Measurements from ENCODE around the gene RAB3D. TPM values are rescaled to one million over a fixed set of nuclear protein-coding genes. Genes with fewer than 3 reads are reported as not detected.

RAB3D gene
- total RNA-seq, 1 experiment from 2014 or later = 37.9 TPM

DNA sequence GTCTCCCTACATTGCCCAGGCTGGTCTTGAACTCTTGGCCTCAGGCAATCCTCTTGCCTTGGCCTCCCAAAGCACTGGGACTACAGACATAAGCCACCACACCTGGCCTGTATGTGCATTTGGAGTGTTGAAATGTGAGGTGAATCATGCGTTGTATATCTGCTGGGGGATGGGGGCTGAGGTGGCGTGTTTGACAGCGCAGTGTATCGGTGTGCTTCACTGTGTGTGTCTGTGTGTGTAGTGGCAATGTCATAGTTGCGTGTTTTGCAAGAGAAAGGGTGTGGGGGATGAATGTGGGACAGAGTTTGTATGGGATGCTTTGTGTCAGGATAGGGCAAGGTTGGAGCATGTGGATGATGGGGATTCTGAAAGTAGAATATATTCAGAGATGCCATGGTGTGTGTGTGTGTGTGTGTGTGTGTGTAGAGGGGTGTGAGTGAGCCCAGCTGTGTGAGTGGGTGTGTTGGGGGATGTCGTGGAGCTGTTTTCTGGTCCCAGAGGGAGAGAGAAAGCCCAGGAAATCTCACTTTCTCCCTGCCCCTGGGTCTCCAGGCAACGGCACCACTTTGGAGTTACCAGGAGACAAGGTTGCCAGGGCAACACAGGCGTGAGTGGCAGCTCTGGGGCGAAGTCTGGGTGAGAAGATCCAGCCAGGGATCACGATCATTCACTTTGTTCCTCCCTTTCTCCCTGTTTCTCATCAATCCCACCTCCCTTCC lies 33.9 kb upstream of the RAB3D start:
- DNase-seq = peak; percentile 58
- ATAC-seq = no peak
- peak overlapping the region; percentile 78 for H3K4me2 ChIP-seq (ENCODE audit: low read length)
- no peaks in the 10 kb centered on the region for H3K36me3 ChIP-seq (ENCODE audit: low read depth, low read length)
- no peaks in the 10 kb centered on the region for H4K20me1 ChIP-seq (ENCODE audit: low read length)
- ChIA-PET POLR2A (ENCODE audit: unreplicated experiment) (interaction anchor here (0.6 kb wide), 1 partner anchor 10 kb away, joined by 3 read pairs; no protein-coding TSS in a partner anchor), CTCF (interaction anchor here (0.6 kb wide), 1 partner anchor 78 kb away, joined by 3 read pairs; no protein-coding TSS in a partner anchor)
- no peaks in the 10 kb centered on the region for H3K9me2 ChIP-seq (replicated peaks; ENCODE audit: low read length)
- peaks cover 17% of the 10 kb centered on the region for H3K79me2 ChIP-seq (ENCODE audit: low read length)
- TF ChIP-seq EZH2 (IDR thresholded peaks at IDR 0.05; ENCODE audit: low read length, unreplicated experiment) (no peak), EZH2phosphoT487 (IDR thresholded peaks at IDR 0.05; ENCODE audit: borderline replicate concordance, low read length) (no peak)
- TF ChIP-seq, protein P1, sequence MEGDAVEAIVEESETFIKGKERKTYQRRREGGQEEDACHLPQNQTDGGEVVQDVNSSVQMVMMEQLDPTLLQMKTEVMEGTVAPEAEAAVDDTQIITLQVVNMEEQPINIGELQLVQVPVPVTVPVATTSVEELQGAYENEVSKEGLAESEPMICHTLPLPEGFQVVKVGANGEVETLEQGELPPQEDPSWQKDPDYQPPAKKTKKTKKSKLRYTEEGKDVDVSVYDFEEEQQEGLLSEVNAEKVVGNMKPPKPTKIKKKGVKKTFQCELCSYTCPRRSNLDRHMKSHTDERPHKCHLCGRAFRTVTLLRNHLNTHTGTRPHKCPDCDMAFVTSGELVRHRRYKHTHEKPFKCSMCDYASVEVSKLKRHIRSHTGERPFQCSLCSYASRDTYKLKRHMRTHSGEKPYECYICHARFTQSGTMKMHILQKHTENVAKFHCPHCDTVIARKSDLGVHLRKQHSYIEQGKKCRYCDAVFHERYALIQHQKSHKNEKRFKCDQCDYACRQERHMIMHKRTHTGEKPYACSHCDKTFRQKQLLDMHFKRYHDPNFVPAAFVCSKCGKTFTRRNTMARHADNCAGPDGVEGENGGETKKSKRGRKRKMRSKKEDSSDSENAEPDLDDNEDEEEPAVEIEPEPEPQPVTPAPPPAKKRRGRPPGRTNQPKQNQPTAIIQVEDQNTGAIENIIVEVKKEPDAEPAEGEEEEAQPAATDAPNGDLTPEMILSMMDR (conservative IDR thresholded peaks at IDR 0.05; ENCODE audit: low read depth, low read length) = no peak
- H3K27me3 ChIP-seq (ENCODE audit: low read length) = no peaks in the 10 kb centered on the region
- H3K9ac ChIP-seq (ENCODE audit: low read length) = no peak overlapping the region
- peaks cover 7% of the 10 kb centered on the region for H3F3A ChIP-seq (ENCODE audit: low read length, unreplicated experiment)
- H3K9me3 ChIP-seq (ENCODE audit: low read length) = no peaks in the 10 kb centered on the region
- intact Hi-C loops (cut with micrococcal nuclease) = no loop called here
- peaks cover 39% of the 10 kb centered on the region for H3K4me1 ChIP-seq (ENCODE audit: insufficient read depth, low read length)
- H3K4me3 ChIP-seq (ENCODE audit: low read length) = peak overlapping the region; percentile 68; the same call in 1 of the 2 replicates
- H3K27ac ChIP-seq (ENCODE audit: low read length) = no peak overlapping the region
- H2AFZ ChIP-seq (ENCODE audit: low read length) = no peak overlapping the region; the same call in 1 of the 2 replicates
- no TSS peak for BruUV-seq (replicated peaks)

DNA sequence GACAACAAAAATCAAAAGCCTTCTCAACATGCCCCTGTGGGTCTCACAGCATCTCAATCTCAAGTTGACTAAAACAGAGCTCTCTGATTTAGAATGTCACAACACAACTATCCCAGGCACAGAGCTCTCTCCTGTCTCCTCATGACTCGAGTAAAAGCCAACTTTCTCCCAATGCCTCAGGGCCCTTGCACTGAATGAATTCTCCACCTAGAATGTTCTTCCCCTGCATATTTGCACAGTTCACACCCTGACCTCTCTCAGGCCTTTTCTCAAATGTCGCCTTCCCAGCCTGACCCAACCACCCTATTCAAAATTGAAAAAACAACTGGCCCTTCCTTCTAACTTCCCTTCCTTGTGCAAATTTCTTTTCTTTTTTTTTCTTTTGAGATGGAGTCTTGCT lies 31.3 kb upstream of the RAB3D start:
- Histone ChIP-seq H3K27ac (ENCODE audit: low read length) (no peak overlapping the region), H3K36me3 (ENCODE audit: low read depth, low read length) (no peaks in the 10 kb centered on the region), H2AFZ (ENCODE audit: low read length) (no peak overlapping the region), H4K20me1 (ENCODE audit: low read length) (no peaks in the 10 kb centered on the region), H3K4me1 (ENCODE audit: insufficient read depth, low read length) (peaks cover 15% of the 10 kb centered on the region), H3K9me3 (ENCODE audit: low read length) (no peaks in the 10 kb centered on the region), H3K4me3 (ENCODE audit: low read length) (no peak overlapping the region), H3K9ac (ENCODE audit: low read length) (no peak overlapping the region), H3F3A (ENCODE audit: low read length, unreplicated experiment) (no peaks in the 10 kb centered on the region), H3K79me2 (ENCODE audit: low read length) (peaks cover 7% of the 10 kb centered on the region), H3K27me3 (ENCODE audit: low read length) (no peaks in the 10 kb centered on the region), H3K9me2 (replicated peaks; ENCODE audit: low read length) (no peaks in the 10 kb centered on the region), H3K4me2 (ENCODE audit: low read length) (no peak overlapping the region)
- intact Hi-C loops (cut with micrococcal nuclease) = no loop called here
- ATAC-seq = no peak
- no peak for DNase-seq
- ChIA-PET POLR2A (ENCODE audit: unreplicated experiment) (no interaction called here), CTCF (no interaction called here)
- BruUV-seq (replicated peaks) = no TSS peak
- no peak for TF ChIP-seq EZH2phosphoT487 (IDR thresholded peaks at IDR 0.05; ENCODE audit: borderline replicate concordance, low read length)
- no peak for TF ChIP-seq EZH2 (IDR thresholded peaks at IDR 0.05; ENCODE audit: low read length, unreplicated experiment)
- TF ChIP-seq, protein P1 (conservative IDR thresholded peaks at IDR 0.05; ENCODE audit: low read depth, low read length) = no peak

GRCh38 chr19:11367528-11367927 lies 28.1 kb upstream of the RAB3D start:
- Histone ChIP-seq H3K4me1 (ENCODE audit: insufficient read depth, low read length) (no peaks in the 10 kb centered on the region), H2AFZ (ENCODE audit: low read length) (no peak overlapping the region), H4K20me1 (ENCODE audit: low read length) (no peaks in the 10 kb centered on the region), H3K4me2 (ENCODE audit: low read length) (no peak overlapping the region), H3F3A (ENCODE audit: low read length, unreplicated experiment) (no peaks in the 10 kb centered on the region), H3K9ac (ENCODE audit: low read length) (no peak overlapping the region), H3K27me3 (ENCODE audit: low read length) (no peaks in the 10 kb centered on the region), H3K4me3 (ENCODE audit: low read length) (no peak overlapping the region), H3K79me2 (ENCODE audit: low read length) (no peaks in the 10 kb centered on the region), H3K36me3 (ENCODE audit: low read depth, low read length) (no peaks in the 10 kb centered on the region), H3K9me2 (replicated peaks; ENCODE audit: low read length) (no peaks in the 10 kb centered on the region), H3K27ac (ENCODE audit: low read length) (no peak overlapping the region), H3K9me3 (ENCODE audit: low read length) (no peaks in the 10 kb centered on the region)
- ATAC-seq (no peak), DNase-seq (no peak)
- ChIA-PET POLR2A (ENCODE audit: unreplicated experiment) (interaction anchor here (0.6 kb wide), 1 partner anchor 21 kb away, joined by 4 read pairs; the partner anchor contains the start of genes CCDC159 and TMEM205), CTCF (no interaction called here)
- TF ChIP-seq EZH2 (IDR thresholded peaks at IDR 0.05; ENCODE audit: low read length, unreplicated experiment) = no peak
- TF ChIP-seq, protein P1 (conservative IDR thresholded peaks at IDR 0.05; ENCODE audit: low read depth, low read length) = no peak
- no peak for TF ChIP-seq EZH2phosphoT487 (IDR thresholded peaks at IDR 0.05; ENCODE audit: borderline replicate concordance, low read length)
- BruUV-seq (replicated peaks) = no TSS peak
- intact Hi-C loops (cut with micrococcal nuclease) = no loop called here

Data from PC-3 (cell line).